ENCODE measurements around the gene CALHM6.
A peak's percentile ranks its signal among the peaks of the same experiment; 100 is the strongest.
"Not testable (repeated sequence)": the region's sequence is repeated elsewhere in the genome, so short reads cannot be mapped to it uniquely, and the experiment has no call there.

CALHM6 gene

GRCh38 chr6:116476002-116476678, 15.0 kb downstream of the CALHM6 start:
- DNase-seq: no peak
- H3K4me3 Mint-ChIP-seq: peak overlapping the region; percentile 47
- H3K36me3 Mint-ChIP-seq (ENCODE audit: low read depth): no peaks in the 10 kb centered on the region
- no peaks in the 10 kb centered on the region for H3K9me3 Mint-ChIP-seq
- no peaks in the 10 kb centered on the region for H3K27me3 Mint-ChIP-seq
- H3K27ac Mint-ChIP-seq: peak overlapping the region; percentile 79
- H3K4me1 Mint-ChIP-seq (ENCODE audit: low read depth): peaks cover 19% of the 10 kb centered on the region

DNA sequence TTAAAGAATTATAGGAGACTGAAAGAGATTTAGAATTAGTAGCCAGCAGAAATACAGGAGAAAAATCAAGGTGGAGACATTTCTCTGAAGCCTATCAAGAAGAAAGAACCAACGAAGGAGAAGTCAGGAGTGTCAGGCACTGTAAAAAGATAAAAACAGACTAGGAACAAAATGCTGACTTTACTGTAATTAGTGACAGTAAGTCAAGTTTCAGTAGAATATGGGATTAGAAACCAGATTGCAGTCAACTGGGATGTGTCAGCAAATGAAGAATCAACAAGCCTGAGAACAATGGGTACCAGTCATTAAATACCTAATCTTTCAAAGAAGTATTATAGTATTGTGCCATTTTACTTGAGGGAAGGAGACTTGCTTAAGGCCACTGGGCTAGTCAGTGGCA, 21.6 kb downstream of the CALHM6 start:
- Mint-ChIP-seq H3K27ac (no peak overlapping the region), H3K36me3 (ENCODE audit: low read depth) (no peaks in the 10 kb centered on the region), H3K9me3 (no peaks in the 10 kb centered on the region), H3K4me1 (ENCODE audit: low read depth) (no peaks in the 10 kb centered on the region), H3K4me3 (no peak overlapping the region), H3K27me3 (peaks cover 13% of the 10 kb centered on the region)
- DNase-seq: no peak

GRCh38 chr6:116483616-116484015, 22.4 kb downstream of the CALHM6 start:
- Mint-ChIP-seq H3K4me3 (no peak overlapping the region), H3K27me3 (peaks cover 17% of the 10 kb centered on the region), H3K4me1 (ENCODE audit: low read depth) (no peaks in the 10 kb centered on the region), H3K36me3 (ENCODE audit: low read depth) (no peaks in the 10 kb centered on the region), H3K9me3 (no peaks in the 10 kb centered on the region), H3K27ac (no peak overlapping the region)
- no peak for DNase-seq

DNA sequence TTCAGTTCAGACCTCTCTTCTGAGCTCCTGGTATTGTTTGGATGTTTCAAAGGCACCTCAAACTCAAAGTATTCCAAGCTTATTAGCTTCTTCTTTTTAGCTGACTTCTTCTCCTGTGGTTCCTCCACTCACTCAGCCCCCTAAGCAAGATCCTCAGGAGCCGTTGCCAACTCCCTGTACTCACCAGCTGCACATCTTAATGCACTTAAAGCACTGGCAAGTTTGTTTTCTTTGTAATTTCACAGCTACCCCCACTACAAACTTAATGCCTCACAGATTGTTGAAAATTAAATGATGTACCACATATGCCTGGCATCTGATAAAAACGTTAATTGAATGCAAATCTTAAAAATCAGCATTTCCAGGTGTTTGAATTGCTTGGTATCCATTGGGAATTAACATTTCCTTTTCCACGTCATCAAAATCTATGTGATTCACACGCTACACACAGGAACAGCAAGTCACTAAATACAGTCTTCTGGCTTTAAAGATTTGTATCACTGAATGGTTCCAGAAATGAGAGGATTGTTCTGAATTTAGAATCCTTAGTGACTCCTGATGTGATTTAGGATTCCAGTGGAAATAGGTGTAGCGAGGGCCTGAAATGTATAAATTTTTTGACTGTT, 24.5 kb downstream of the CALHM6 start:
- Mint-ChIP-seq H3K36me3 (ENCODE audit: low read depth) (no peaks in the 10 kb centered on the region), H3K4me1 (ENCODE audit: low read depth) (no peaks in the 10 kb centered on the region), H3K4me3 (no peak overlapping the region), H3K27me3 (peaks cover 17% of the 10 kb centered on the region), H3K9me3 (no peaks in the 10 kb centered on the region), H3K27ac (no peak overlapping the region)
- DNase-seq: no peak

- DNase-seq: no peak
- Mint-ChIP-seq H3K9me3 (no peaks in the 10 kb centered on the region), H3K27ac (no peak overlapping the region), H3K36me3 (ENCODE audit: low read depth) (no peaks in the 10 kb centered on the region), H3K4me1 (ENCODE audit: low read depth) (no peaks in the 10 kb centered on the region), H3K4me3 (no peak overlapping the region), H3K27me3 (peaks cover 11% of the 10 kb centered on the region)
Measured at GRCh38 chr6:116491610-116492330, 30.6 kb downstream of the CALHM6 start.

DNA sequence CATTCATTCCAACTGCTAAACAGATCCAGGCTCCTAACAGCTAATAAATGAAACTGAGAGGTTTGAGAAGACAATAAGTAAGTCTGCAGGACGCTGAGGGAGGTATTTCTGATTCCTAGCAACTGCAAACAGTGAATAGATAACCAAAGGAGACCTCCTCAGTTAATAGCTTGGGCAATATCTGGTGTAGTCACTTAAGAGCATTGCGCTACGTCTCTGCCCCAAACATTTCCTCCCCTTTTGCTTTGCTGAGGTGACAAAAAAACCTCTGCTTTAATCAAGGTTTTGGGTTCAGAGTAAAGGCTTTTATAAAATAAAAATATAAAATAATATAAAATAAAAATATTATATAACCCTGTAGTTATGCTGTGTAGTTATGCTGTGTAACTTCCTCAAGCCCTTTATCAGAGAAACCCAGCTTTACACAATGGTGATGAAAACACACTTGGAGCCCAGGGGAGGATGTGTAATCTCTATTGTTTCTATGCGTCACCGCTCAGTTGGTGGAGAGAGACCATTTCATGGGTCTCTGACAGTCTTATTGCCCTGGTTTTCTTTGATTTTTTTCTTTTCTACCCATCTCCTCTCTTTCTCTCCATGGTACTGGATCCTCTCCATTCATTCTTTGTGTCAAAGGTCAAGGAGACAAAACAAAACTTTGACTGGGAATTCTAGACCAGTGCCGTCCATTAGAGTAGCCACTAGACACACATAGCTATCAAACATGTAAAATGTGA, 31.3 kb downstream of the CALHM6 start:
- Mint-ChIP-seq H3K27ac (no peak overlapping the region), H3K36me3 (ENCODE audit: low read depth) (no peaks in the 10 kb centered on the region), H3K27me3 (peaks cover 11% of the 10 kb centered on the region), H3K9me3 (no peaks in the 10 kb centered on the region), H3K4me3 (no peak overlapping the region), H3K4me1 (ENCODE audit: low read depth) (no peaks in the 10 kb centered on the region)
- DNase-seq: no peak

DNA sequence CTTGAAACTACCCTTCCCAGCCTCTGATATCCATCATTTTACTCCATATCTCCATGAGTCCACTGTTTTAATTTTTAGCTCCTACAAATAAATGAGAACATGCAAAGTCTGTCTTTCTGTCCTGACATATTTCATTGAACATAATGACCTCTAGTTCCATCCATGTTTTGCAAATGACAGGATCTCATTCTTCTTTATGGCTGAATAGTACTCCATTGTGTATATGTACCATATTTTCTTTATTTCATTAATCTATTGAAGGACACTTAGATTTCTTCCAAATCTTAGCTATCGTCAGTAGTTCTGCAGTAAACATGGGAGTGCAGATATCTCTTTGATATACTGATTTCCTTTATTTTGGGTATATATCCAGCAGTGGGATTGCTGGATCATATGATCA, 34.0 kb downstream of the CALHM6 start:
- not testable (repeated sequence) for H3K4me3 Mint-ChIP-seq; H3K27ac Mint-ChIP-seq; DNase-seq; H3K9me3 Mint-ChIP-seq; H3K4me1 Mint-ChIP-seq (ENCODE audit: low read depth); H3K27me3 Mint-ChIP-seq; H3K36me3 Mint-ChIP-seq (ENCODE audit: low read depth)

DNA sequence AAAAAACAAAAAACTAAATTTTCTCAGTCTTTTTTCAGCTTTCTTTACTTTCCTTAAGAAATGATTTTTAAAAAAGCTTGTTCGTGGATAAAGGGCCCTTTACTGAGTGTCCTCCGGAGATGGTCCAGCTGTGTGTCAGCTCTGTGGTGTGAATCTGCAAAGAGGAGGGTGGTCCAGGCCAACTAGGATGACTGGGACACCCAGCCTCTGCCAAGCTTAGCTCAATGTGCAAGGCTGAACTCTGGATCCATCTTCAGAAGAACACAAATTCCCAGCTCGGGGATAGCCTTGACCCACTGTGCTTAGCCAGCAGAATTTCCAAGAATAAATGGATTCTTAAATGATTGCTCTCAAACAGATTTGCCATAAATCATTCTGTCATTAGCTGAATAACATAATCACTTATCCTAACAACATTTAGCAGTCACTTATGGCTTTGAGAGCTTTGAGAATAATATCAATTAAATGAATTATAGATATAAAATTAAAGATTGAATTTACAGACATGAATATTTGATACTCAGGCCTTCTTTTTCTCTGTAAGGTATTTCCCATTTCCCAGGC, 36.0 kb downstream of the CALHM6 start:
- Mint-ChIP-seq H3K4me1 (ENCODE audit: low read depth) (peaks cover 5% of the 10 kb centered on the region), H3K9me3 (no peaks in the 10 kb centered on the region), H3K27me3 (peaks cover 8% of the 10 kb centered on the region), H3K36me3 (ENCODE audit: low read depth) (no peaks in the 10 kb centered on the region), H3K4me3 (no peak overlapping the region), H3K27ac (no peak overlapping the region)
- DNase-seq: no peak

DNA sequence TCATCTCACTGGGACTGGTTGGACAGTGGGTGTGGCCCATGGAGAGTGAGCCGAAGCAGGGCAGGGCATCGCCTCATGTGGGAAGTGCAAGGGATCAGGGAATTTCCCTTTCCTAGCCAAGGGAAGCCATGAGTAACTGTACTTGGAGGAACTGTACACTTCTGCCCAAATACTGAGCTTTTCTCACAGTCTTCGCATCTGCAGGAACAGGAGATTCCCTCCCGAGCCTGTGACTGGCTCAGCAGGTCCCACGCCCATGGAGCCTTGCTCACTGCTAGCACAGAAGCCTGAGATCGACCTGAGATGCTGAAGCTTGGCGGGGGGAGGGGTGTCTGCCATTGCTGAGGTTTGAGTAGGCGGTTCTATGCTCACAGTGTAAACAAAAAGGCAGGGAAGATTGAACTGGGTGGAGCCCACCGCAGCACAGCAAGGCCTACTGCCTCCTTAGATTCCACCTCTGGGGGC, 39.8 kb downstream of the CALHM6 start:
- DNase-seq: no peak
- Mint-ChIP-seq H3K4me1 (ENCODE audit: low read depth) (peaks cover 5% of the 10 kb centered on the region), H3K4me3 (no peak overlapping the region)

DNA sequence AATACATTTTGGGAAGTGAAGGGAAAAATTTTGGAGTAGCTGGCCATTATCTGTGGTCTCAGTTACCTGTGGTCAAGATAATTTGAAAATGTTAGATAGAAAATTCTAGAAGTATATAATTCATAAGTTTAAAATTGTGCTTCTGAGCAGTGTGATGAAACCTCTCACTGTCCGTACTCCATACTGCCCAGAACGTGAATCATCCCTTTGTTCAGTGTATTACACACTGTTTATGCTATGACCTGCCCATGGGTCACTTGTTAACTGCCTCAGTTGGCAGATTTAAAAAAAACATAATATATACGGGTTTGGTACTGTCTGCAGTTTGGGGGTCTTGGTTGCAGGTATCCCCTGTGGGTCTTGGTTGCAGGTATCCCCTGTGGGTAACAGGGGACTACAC, 46.1 kb downstream of the CALHM6 start:
- peaks cover 16% of the 10 kb centered on the region for H3K9me3 Mint-ChIP-seq
- DNase-seq: no peak
- H3K4me3 Mint-ChIP-seq: no peak overlapping the region
- peaks cover 21% of the 10 kb centered on the region for H3K27me3 Mint-ChIP-seq
- H3K4me1 Mint-ChIP-seq (ENCODE audit: low read depth): no peaks in the 10 kb centered on the region
- no peak overlapping the region for H3K27ac Mint-ChIP-seq
- no peaks in the 10 kb centered on the region for H3K36me3 Mint-ChIP-seq (ENCODE audit: low read depth)

More for the DNA sequence above, 39.8 kb downstream of the CALHM6 start:
- Mint-ChIP-seq H3K27me3 (peaks cover 18% of the 10 kb centered on the region), H3K36me3 (ENCODE audit: low read depth) (no peaks in the 10 kb centered on the region), H3K9me3 (peaks cover 7% of the 10 kb centered on the region), H3K27ac (no peak overlapping the region)

GRCh38 chr6:116508527-116508926, 47.4 kb downstream of the CALHM6 start:
- Mint-ChIP-seq H3K9me3 (peaks cover 11% of the 10 kb centered on the region), H3K27me3 (peaks cover 11% of the 10 kb centered on the region), H3K4me1 (ENCODE audit: low read depth) (no peaks in the 10 kb centered on the region), H3K27ac (no peak overlapping the region), H3K36me3 (ENCODE audit: low read depth) (no peaks in the 10 kb centered on the region), H3K4me3 (no peak overlapping the region)
- no peak for DNase-seq

GRCh38 chr6:116511424-116512110, 50.4 kb downstream of the CALHM6 start, which contains the start of gene CALHM5:
TSS of gene CALHM5 (plus strand) at chr6:116511639. CDS start at chr6:116511697, 58 bp downstream.
- no peak for DNase-seq
- H3K9me3 Mint-ChIP-seq: peaks cover 9% of the 10 kb centered on the region
- no peak within 1 kb of the TSS for H3K27ac Mint-ChIP-seq
- H3K4me1 Mint-ChIP-seq (ENCODE audit: low read depth): no peaks in the 10 kb centered on the region
- no peak within 1 kb of the TSS for H3K4me3 Mint-ChIP-seq
- no peaks in the 10 kb centered on the region for H3K36me3 Mint-ChIP-seq (ENCODE audit: low read depth)
- peaks cover under 1% of the 10 kb centered on the region for H3K27me3 Mint-ChIP-seq

DNA sequence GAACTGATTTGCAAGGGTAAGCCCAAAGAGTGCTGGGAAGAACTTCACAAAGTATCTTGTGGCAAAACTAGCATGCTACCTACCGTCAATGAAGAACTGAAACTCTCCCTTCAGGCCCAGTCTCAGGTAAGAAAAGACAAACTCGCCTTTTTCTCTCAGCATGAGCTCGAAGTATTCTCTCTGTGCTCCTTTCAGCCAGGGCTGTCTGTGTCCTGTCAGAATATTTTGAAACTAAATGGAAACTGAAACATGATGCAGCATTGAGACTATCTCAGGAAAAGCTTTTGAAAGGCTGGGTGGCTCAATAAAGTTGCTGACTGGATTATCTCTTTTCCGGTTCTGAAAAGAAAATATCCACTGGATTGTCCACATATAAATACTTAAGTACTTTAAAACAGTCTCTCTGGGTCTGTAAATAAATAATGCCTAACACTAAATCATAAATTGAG, 51.0 kb downstream of the CALHM6 start:
- DNase-seq: no peak
- no peaks in the 10 kb centered on the region for H3K36me3 Mint-ChIP-seq (ENCODE audit: low read depth)
- no peaks in the 10 kb centered on the region for H3K27me3 Mint-ChIP-seq
- H3K4me1 Mint-ChIP-seq (ENCODE audit: low read depth): no peaks in the 10 kb centered on the region
- H3K27ac Mint-ChIP-seq: no peak overlapping the region
- peaks cover 9% of the 10 kb centered on the region for H3K9me3 Mint-ChIP-seq
- H3K4me3 Mint-ChIP-seq: no peak overlapping the region

DNA sequence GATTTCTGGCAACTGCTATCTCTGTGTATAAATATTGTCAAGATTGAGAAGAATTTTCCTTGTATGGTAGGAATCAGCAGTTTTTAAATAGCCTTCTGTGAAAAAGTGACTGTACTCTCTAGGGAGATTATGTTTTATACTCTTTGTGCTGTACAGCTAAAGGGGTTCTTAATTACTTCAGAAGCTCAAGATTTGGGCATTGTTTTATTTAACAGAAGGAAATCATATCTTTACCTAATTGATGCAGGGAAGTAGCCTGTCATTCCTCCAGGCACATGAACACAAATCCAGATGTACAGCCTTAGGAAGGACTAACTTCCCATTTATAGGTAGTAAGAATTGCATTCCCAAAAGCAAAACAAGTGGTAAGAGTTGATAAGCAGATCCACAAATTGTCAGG, 51.6 kb downstream of the CALHM6 start:
- no peak for DNase-seq
- no peaks in the 10 kb centered on the region for H3K36me3 Mint-ChIP-seq (ENCODE audit: low read depth)
- no peaks in the 10 kb centered on the region for H3K4me1 Mint-ChIP-seq (ENCODE audit: low read depth)
- no peaks in the 10 kb centered on the region for H3K27me3 Mint-ChIP-seq
- no peak overlapping the region for H3K27ac Mint-ChIP-seq
- H3K4me3 Mint-ChIP-seq: no peak overlapping the region
- H3K9me3 Mint-ChIP-seq: peaks cover 9% of the 10 kb centered on the region

All from activated T-cell treated with anti-CD3 and anti-CD28 coated beads, Interleukin-2, amount 50 U/mL, for 24 hours (primary cell).